Raji (cell line): ENCODE measurements around the gene ACSM6.

Experiments
- POLR2A ChIP-seq: IDR thresholded peaks from 2 replicates; pipeline ENCODE4 v1.6.1; 2011; ENCODE audit warnings: low read depth, low read length, control low read depth; ENCODE audit not compliant: insufficient read depth

ACSM6 gene, protein sequence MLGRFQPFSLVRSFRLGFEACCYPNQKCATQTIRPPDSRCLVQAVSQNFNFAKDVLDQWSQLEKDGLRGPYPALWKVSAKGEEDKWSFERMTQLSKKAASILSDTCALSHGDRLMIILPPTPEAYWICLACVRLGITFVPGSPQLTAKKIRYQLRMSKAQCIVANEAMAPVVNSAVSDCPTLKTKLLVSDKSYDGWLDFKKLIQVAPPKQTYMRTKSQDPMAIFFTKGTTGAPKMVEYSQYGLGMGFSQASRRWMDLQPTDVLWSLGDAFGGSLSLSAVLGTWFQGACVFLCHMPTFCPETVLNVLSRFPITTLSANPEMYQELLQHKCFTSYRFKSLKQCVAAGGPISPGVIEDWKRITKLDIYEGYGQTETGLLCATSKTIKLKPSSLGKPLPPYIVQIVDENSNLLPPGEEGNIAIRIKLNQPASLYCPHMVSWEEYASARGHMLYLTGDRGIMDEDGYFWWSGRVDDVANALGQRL

DNA sequence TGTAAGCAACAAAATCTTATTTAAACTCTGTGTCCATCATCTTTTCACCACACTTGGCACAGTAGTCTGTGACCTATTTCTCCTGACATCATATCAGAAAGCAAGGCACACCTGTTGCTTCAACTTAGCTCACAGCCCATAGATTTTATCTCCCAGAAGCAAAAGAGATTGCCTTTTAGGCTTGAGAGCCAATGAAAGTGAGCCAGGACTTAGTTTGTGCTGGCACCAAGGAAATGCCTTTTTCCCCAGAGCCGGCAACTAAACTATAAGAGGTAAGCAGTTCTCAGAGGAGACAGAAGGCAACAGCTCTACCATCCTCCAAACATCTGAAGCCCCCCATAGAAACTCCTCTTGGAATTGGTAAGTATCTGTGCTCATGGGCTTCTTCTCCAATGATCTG is at the start of gene ACSM6:
Gene ACSM6 (plus strand): TSS at position 295 of the 400 bp plus-strand sequence. CDS start 248 bp downstream, outside the sequence.
- no peak for TF ChIP-seq POLR2A

DNA sequence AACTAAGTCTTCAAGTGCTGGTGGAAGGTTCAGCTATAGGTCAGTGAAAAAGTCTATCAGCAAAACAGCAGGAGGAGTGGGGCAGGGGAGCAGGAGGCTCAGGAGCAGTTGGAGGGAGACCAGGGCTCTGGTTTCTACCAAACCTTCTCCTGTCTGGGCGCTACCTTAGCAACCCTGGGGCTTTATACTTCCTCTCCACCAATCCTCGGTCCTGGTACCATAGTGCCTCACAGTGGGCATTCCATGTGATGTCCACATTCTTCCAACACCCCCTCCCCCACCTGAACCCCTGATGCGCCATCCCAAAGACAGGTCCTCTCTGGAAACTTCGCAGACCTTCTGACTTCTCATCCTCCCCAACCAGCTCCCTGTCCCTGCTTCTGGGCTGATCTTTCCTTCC is 25.3 kb upstream of the ACSM6 start:
- no peak for TF ChIP-seq POLR2A

DNA sequence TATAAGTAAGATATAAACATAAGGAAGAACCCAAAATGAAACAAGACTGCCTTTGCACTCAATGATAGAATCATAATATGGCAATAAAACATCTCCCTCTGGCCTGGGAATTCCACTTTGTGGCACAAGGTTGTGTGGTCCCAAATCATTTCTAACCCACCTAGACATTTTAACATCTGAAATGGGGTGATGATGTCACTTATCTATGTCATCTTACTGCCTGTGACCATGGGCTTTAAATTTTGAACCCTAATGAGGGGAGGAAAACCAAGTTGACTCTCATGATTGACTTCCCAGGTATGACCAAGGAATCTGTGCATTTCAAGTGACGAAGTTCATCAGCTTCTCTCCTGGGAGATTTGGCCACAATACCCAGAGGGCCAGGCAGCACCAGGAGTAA is 24.5 kb upstream of the ACSM6 start:
- no peak for TF ChIP-seq POLR2A

DNA sequence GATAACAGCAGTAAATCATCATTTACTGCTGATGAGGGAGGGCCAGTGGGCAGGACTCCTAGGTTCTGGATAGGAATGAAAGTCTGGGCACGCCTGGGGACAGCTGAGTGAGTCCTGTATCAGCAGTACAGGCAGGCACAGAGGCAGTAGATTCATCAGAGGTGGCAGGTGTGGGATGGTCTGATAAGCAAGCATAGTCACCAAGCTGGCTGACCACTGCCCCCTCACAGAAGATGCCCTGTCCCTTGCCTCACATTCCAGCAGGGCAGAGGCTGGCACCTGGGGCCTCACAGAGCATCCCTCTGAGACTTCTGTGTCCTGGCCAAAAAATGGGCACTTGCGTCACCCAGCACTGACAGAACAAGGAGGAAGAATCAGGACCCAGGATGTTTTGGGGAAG is 23.2 kb upstream of the ACSM6 start:
- TF ChIP-seq POLR2A = no peak

DNA sequence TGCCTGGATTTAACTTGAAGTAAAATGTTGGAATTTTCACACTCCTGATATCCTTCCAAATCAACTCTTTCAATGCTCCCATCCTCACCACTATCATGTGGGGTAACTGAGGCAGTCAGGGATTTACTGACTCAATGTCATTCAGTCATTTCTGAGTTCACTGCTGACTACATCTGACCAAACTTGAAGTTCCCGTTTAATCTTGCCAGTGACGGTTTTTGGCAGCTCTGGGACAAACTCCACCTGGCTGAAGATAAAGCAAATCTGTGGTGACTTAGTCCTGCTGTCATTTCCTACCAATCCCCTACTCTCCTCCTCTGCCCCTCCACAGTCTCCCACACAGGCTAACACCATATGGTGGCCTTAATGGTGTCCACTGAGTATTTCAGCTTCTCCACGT is 22.7 kb upstream of the ACSM6 start:
- no peak for TF ChIP-seq POLR2A

DNA sequence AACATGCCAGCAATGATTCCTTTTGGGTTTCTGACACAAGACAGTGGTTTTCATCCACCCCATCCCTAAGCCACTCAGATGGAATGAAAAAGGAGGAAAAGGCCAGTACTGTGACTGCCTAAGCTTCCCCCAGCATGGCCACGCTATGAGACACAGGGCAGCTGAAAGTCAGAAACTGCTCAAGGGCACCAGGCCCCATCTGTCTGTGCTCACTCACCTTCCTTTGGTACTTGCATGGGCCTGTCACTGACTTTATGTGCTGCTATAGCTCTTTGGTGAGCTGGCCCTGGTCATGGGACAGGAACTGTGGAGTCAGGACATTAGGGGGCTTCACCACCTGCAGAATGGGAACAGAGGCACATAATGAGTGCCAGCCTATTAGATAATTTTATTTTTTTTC is 21.2 kb upstream of the ACSM6 start:
- no peak for TF ChIP-seq POLR2A

DNA sequence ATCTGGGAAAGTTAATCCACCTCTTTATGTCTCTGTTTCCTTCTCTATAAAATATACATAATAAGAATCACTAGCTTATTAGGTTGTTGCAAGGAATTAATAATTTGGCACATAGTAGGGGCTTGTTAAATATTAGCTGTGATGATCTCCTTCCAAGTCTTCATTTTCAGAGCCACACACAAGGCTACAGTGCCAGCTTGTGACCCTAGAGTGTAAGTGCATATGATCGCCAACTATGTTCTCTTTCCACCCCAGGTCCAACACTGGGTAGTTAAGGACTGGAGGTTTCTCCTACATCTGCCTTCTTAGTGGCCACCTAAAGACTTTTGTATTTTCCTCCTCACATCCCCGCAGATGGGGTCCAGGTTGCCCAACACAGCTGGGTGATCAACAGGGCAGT is 17.9 kb upstream of the ACSM6 start:
- no peak for TF ChIP-seq POLR2A

DNA sequence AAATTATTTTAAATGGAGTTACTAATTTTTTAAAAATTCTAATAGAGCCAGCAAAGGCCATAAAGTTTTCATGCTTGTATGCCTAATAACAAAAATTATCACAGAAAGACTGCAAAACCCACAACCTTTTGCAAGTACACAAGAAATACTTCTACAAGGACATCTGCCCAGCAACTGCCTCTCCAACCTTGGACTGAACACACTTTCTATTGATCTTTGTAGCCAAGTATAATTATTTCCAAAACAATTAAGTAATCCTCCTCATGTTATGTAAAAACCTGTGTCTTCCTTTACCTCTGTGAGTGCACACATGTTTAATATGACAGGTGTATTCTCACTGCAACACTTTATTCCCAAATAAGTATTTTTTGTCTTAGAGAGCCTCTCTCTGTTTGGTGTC is 16.6 kb upstream of the ACSM6 start:
- TF ChIP-seq POLR2A = no peak

DNA sequence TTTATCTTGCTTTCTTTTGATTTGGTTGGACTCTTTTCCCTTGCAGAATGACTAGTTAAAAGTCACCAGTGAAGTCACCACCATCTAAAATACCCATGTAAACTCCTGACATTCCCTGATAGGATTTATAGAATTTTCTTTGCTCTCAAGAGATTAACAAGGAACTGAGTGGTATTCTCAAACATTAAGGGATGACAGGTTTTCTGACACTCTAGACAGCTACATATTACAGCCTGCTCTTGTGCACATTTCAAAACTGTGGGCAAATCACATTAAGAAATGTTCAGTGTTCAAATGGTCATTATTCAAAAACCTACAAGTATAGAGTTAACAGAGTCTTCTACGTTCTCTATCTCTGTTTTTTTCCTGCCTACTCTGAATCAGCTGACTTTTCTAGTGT is 15.8 kb upstream of the ACSM6 start:
- TF ChIP-seq POLR2A = no peak

DNA sequence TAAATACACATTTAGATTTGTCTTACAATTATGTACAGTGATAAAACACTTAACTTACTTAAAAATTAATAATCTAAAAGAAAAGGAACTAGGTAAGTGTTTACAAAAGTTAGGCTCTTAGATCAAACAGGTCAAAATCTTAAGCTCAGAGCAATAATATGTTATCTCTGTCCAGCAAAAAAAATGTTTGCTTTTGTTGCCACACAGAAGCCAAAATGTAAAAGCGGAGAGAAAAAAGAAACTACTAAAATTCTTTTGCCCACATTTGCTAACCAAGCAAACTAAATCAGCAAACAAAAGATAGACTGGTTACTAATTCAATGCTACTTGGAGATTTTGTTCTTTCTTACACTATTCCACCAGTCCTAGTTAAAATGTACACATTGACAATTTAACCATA is 15.2 kb upstream of the ACSM6 start:
- no peak for TF ChIP-seq POLR2A

DNA sequence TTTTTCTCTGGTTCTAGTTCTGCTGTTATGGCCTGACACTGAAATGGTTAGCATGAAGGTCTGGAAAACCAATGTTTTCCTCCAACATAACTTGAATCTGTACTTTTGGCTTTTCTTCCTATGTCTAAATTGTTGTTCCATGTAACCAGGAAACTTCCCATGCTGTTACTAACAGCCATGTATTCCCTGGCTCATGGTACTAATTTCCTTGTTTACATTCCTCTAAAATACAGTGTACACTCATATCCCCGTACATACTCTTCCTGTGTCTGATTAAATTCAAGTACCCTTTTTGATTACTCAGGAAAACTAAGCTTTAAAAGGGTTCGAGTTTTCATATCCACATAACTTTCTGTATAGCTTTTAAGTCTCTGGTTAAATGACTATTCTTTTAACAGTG is 12.3 kb upstream of the ACSM6 start:
- no peak for TF ChIP-seq POLR2A

DNA sequence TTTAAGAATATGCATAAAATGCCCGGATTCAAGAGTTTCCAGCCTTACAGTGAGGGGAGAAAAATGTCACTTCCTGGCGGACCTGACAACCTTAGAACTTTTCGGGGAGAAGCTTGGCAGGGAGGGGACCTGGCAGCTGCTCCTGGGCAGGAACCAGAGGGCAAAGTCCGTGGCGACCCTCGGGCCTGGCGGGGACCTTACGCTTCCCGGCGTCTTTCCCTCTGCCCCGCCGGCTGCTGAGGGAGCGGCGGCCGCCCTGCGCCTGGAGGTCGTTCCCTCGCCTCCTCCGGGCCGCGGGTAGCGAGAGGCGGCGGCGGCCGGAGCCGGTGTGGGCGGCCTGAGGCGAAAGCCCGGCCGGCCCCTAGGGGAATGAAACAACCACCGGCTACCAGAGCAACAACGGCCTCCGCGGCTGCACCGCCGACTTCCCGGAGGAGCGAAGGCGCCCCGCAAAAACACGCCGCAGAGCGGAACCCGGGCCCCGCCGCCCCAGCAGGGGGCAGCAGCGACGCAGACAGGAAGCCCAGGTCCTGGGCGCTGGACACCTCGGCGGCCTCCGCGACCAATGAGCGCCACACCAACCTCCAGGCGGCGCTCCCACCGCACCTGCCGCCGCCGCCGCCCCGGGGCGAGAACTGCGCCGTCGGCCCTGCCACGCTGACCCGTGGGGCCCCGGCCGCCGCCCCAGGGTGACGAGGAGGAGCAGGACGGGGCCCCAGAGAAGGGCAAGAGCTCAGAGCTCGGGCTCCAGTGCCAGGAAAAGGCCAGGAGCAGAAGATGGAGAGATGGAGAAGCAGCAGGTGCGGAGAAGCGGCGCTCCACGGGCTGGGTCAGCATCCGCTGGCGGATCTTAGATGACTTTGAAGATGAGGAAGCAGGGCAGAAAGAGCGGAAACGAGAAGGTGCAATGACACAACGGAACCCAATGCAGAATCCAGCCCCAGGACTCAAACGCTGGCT is 10.5 kb upstream of the ACSM6 start:
- no peak for TF ChIP-seq POLR2A

DNA sequence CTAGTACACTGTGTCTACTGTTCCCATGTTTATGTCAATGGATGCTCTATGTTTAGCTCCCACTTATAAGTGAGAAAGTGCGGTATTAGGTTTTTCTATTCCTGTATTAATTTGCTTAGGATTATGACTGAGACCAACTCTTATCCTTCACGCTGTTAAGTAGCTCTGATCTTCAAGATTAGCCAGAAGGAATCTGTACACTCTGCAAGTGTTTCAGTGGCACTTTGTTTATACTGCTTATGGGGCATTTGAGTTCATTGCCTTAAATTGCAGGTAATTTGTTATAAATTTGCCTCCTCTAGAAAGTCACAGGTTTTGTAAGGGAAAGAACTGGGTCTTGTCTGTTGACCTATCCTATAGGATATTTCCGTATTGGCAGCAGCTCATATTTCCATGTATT is 6.4 kb upstream of the ACSM6 start:
- no peak for TF ChIP-seq POLR2A

DNA sequence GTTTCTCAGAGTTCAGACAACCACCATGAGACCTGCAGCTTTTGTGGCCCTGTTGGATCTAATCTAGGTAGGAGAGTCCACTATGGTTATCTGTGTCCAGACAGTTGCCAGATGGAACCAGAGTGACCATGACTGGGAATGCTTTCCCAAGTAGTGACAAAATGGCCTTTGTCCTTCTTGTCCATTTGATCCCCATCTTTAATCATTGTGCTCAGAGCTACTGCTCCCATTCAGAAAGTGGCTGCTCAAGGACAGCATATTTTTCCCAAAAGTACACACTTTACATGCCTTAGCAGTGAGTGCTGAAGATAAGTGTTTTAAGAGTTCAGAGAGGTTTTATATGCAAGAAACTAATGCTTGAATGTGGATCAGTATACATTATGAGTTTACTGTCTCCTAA is 5.4 kb upstream of the ACSM6 start:
- TF ChIP-seq POLR2A = no peak

DNA sequence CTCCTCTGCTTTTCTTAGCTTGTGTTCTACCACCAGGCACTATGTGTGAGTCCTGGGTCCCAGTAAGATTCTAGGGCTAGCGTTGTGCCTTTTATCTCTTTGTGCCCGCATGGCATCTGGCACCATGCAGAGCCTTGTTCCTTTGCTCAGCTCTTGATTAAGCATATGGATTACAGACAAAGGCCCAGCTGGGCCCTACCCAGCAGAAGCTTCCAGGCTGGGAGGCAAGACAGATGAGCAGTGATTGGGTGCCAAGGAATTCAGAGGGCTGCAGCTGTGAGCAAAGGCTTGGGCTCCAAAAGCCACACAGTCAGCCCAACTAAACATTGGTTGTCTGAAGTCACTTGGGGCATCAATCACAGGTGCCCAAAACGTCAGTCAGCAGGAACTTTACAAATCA is 2.0 kb downstream of the ACSM6 start:
- TF ChIP-seq POLR2A = no peak

DNA sequence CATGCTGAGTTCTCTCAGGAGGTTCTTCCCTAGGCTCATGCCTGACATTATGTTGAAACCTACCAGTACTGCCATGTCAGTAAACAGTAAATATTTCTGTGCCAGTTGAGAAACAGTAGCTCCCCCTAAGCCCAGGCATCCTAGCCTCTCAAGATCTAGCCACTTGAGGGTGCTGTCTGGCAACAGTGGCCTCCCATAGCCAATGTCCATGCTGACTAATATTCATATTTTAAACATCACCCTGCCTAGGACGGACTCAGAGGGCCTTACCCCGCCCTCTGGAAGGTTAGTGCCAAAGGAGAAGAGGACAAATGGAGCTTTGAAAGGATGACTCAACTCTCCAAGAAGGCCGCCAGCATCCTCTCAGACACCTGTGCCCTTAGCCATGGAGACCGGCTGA is 7.7 kb downstream of the ACSM6 start:
- no peak for TF ChIP-seq POLR2A
